ENCODE measurements around the gene TP53RK.

DNA sequence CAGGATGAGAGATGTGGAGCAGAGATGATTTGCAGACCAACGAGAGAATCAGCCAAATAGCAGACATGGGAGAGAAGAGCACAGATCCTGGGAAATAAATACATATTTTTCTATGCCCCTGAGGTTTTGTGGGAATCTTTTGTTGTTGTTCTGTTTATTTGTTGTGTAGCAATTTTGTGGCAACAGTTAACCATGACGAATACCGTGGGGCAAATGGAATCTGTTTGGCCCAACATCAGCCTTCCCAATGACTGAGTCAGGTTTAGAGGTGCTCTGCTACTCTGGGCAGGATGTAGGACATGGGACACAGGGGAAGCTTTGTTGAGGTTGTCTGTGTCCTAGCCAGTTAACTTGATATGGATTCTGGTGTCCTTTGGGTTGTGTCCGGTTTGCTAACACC, 12.3 kb upstream of the TP53RK start:
- TF ChIP-seq, protein P1, sequence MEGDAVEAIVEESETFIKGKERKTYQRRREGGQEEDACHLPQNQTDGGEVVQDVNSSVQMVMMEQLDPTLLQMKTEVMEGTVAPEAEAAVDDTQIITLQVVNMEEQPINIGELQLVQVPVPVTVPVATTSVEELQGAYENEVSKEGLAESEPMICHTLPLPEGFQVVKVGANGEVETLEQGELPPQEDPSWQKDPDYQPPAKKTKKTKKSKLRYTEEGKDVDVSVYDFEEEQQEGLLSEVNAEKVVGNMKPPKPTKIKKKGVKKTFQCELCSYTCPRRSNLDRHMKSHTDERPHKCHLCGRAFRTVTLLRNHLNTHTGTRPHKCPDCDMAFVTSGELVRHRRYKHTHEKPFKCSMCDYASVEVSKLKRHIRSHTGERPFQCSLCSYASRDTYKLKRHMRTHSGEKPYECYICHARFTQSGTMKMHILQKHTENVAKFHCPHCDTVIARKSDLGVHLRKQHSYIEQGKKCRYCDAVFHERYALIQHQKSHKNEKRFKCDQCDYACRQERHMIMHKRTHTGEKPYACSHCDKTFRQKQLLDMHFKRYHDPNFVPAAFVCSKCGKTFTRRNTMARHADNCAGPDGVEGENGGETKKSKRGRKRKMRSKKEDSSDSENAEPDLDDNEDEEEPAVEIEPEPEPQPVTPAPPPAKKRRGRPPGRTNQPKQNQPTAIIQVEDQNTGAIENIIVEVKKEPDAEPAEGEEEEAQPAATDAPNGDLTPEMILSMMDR (IDR thresholded peaks at IDR 0.05; ENCODE audit: low read depth, low read length), result no peak
- TF ChIP-seq EZH2phosphoT487 (IDR thresholded peaks at IDR 0.05; ENCODE audit: low read depth), result no peak
